ENCODE results near the gene GNB3. TPM values are rescaled to one million over a fixed set of nuclear protein-coding genes. Genes with fewer than 3 reads are reported as not detected.

Gene GNB3
- polyA plus RNA-seq, 2 of the 4 experiments (the other 2 are of a cell fraction) = 0.94 to 2.7 TPM

- H3K27ac ChIP-seq = peak overlapping the region; percentile 87 to 96
- H3K4me1 ChIP-seq = peaks cover 19% of the 10 kb centered on the region
- no peak overlapping the region for H3K4me3 ChIP-seq
- DNase-seq (ENCODE audit: low read depth in 1 of 2, low spot score in 1 of 2) (peak; percentile 84 to 96), ATAC-seq (peak; percentile 36 to 67; a peak in 5 of 6 replicates), FAIRE-seq (peak; percentile 70)
- no peak for TF ChIP-seq TP53 (CRISPR knock-in tag; IDR thresholded peaks at IDR 0.05)
- TF ChIP-seq E2F6 (IDR thresholded peaks at IDR 0.05; ENCODE audit: borderline replicate concordance, low read depth) = no peak
- no peak for TF ChIP-seq HES2 (IDR thresholded peaks at IDR 0.05)
- TF ChIP-seq ELK1 (IDR thresholded peaks at IDR 0.05; ENCODE audit: low read depth, low read length) = no peak
- 0 out of 2 replicates have a peak, but pooled peaks have one; percentile 9 for TF ChIP-seq MYC (IDR thresholded peaks at IDR 0.05; ENCODE audit: borderline replicate concordance, low read length)
- peak; percentile 72 for TF ChIP-seq MAX (IDR thresholded peaks at IDR 0.05)
- TF ChIP-seq HMGXB4 (CRISPR knock-in tag; IDR thresholded peaks at IDR 0.05; ENCODE audit: borderline replicate concordance) = no peak
- no peak for TF ChIP-seq FOSL2 (IDR thresholded peaks at IDR 0.05)
- TF ChIP-seq FOSL2 (CRISPR knock-in tag; IDR thresholded peaks at IDR 0.05) = no peak
- TF ChIP-seq HEYL (CRISPR knock-in tag; IDR thresholded peaks at IDR 0.05) = no peak
- TF ChIP-seq POLR2A (IDR thresholded peaks at IDR 0.05; ENCODE audit: low read length) = peak; percentile 39
- TF ChIP-seq CHD2 (IDR thresholded peaks at IDR 0.05; ENCODE audit: low read length, partially characterized antibody) = no peak
- no peak for TF ChIP-seq ATOH8 (CRISPR knock-in tag; IDR thresholded peaks at IDR 0.05; ENCODE audit: low read depth)
- no peak for TF ChIP-seq GATA3 (IDR thresholded peaks at IDR 0.05; ENCODE audit: borderline replicate concordance)
- TF ChIP-seq USF2 (IDR thresholded peaks at IDR 0.05) = peak; percentile 82
- no peak for TF ChIP-seq KDM5A (IDR thresholded peaks at IDR 0.05)
- no peak for TF ChIP-seq JUN (IDR thresholded peaks at IDR 0.05)
- no peak for TF ChIP-seq BHLHE40 (IDR thresholded peaks at IDR 0.05; ENCODE audit: low read depth, low read length)
- ChIA-PET POLR2A (interaction anchor here (0.6 to 2.6 kb wide), 4 partner anchors 24 to 104 kb away, joined by 3 to 20 read pairs (median 4); partner anchors contain the start of genes CDCA3, COPS7A, MLF2 and USP5), CTCF (interaction anchor here (1.0 to 29.8 kb wide), 11 partner anchors 15 to 264 kb away, joined by 3 to 306 read pairs (median 38); partner anchors contain the start of genes CD4, GNB3 and MLF2)
- no peaks in the 10 kb centered on the region for H3K9me3 ChIP-seq
- peak overlapping the region; percentile 72 for H3K4me2 ChIP-seq
- 9% methylated on average over 7 of the region's 8 CpGs for WGBS (ENCODE audit: missing lambda C conversion rate)
Observed at GRCh38 chr12:6827437-6827911, 13.3 kb upstream of the GNB3 start.

GRCh38 chr12:6827982-6828780, 12.5 kb upstream of the GNB3 start, which contains the start of gene P3H3:
Gene P3H3 (plus strand): TSS chr12:6828407. CDS start chr12:6828441, 34 bp downstream.
- FAIRE-seq (no peak), DNase-seq (ENCODE audit: low read depth in 1 of 2, low spot score in 1 of 2) (peak; percentile 60 to 65), ATAC-seq (peak; percentile 20 to 28; a peak in 5 of 6 replicates)
- peak within 1 kb of the TSS; percentile 87 to 96 for H3K27ac ChIP-seq
- POLR2A ChIA-PET = interaction anchor here (0.7 to 2.6 kb wide), 4 partner anchors 23 to 104 kb away, joined by 3 to 20 read pairs (median 4); partner anchors contain the start of genes CDCA3, COPS7A, MLF2 and USP5
- H3K4me3 ChIP-seq = peak within 1 kb of the TSS; percentile 87
- 15% methylated on average over 9 of the region's 60 CpGs for WGBS (ENCODE audit: missing lambda C conversion rate)
- no peaks in the 10 kb centered on the region for H3K9me3 ChIP-seq
- peak within 1 kb of the TSS; percentile 72 for H3K4me2 ChIP-seq
- TF ChIP-seq POLR2AphosphoS2 (conservative IDR thresholded peaks at IDR 0.05; ENCODE audit: low read length) = no peak
- peak; percentile 60; the same call in 1 of the 2 replicates for TF ChIP-seq MAX (IDR thresholded peaks at IDR 0.05)
- no peak for TF ChIP-seq HOXA7 (CRISPR knock-in tag; IDR thresholded peaks at IDR 0.05)
- peak; percentile 84 for TF ChIP-seq MAFK (IDR thresholded peaks at IDR 0.05; ENCODE audit: partially characterized antibody)
- TF ChIP-seq MYC (IDR thresholded peaks at IDR 0.05; ENCODE audit: borderline replicate concordance, low read length) = no peak
- peak; percentile 37; the same call in 2 of the 3 replicates for TF ChIP-seq CTCF (IDR thresholded peaks at IDR 0.05)
- no peak for TF ChIP-seq HOXB13 (CRISPR knock-in tag; IDR thresholded peaks at IDR 0.05; ENCODE audit: low read depth)
- TF ChIP-seq E2F6 (IDR thresholded peaks at IDR 0.05; ENCODE audit: borderline replicate concordance, low read depth) = peak; percentile 69
- TF ChIP-seq JUN (IDR thresholded peaks at IDR 0.05) = peak in 1 of 2 experiments; percentile 19; a peak in 2 of 5 replicates
- no peak for TF ChIP-seq ZC3H11A (IDR thresholded peaks at IDR 0.05)
- H3K4me1 ChIP-seq = peaks cover 19% of the 10 kb centered on the region
- CTCF ChIA-PET = interaction anchor here (0.9 to 29.8 kb wide), 17 partner anchors 10 to 164 kb away, joined by 3 to 306 read pairs (median 4); partner anchors contain the start of genes CD4, COPS7A, GNB3 and MLF2
